Left lobe of liver (tissue), 2 donors: ENCODE data around the gene PPP1CA. TPM values are rescaled to one million over a fixed set of nuclear protein-coding genes. Genes with fewer than 3 reads are reported as not detected.
A peak's percentile ranks its signal among the peaks of the same experiment; 100 is the strongest.

Source experiments
- ATAC-seq: fragments of 200-7000 bp; cut with Tn5 transposase; one replicate; pipeline ENCODE4 v1.9.1; 2020; ENCODE audit warnings: mild to moderate bottlenecking, moderate library complexity
- DNase-seq: peaks from one replicate; pipeline ENCODE4 v3.0.0-alpha.2; 2020; ENCODE audit warnings: low spot score
- total RNA-seq: library from RNA; stranded (reverse); gene quantifications from one replicate; pipeline ENCODE4 v1.2.1, GENCODE V29; 2021
- donor health status: DM: no; HTN: no; CAD: no; lungs with moderate emphysema.
- donor health status: DM: no; HTN: yes; CAD: no.

PPP1CA gene
- total RNA-seq, 1 donor from 2014 or later, result 63.1 TPM

- no peak for DNase-seq
- ATAC-seq, result peak; percentile 47
Observed at GRCh38 chr11:67371189-67371910, 30.3 kb downstream of the PPP1CA start.

- DNase-seq (no peak), ATAC-seq (no peak)
Observed at GRCh38 chr11:67370351-67371076, 31.1 kb downstream of the PPP1CA start.

- DNase-seq (no peak), ATAC-seq (no peak)
Observed at GRCh38 chr11:67369801-67370284, 31.8 kb downstream of the PPP1CA start.

GRCh38 chr11:67369275-67369674, 32.4 kb downstream of the PPP1CA start:
- no peak for ATAC-seq
- DNase-seq, result no peak

GRCh38 chr11:67368621-67369020, 33.0 kb downstream of the PPP1CA start:
- ATAC-seq, result no peak
- DNase-seq, result no peak

- no peak for ATAC-seq
- DNase-seq, result no peak
Observed at GRCh38 chr11:67367761-67368227, 33.9 kb downstream of the PPP1CA start.

- ATAC-seq, result no peak
Observed at GRCh38 chr11:67366961-67367760, 34.5 kb downstream of the PPP1CA start.

GRCh38 chr11:67366546-67366945, 35.1 kb downstream of the PPP1CA start:
- ATAC-seq (no peak), DNase-seq (no peak)

More at GRCh38 chr11:67366961-67367760, 34.5 kb downstream of the PPP1CA start:
- DNase-seq, result no peak

GRCh38 chr11:67365736-67366444, 35.8 kb downstream of the PPP1CA start:
- ATAC-seq (no peak), DNase-seq (no peak)

- no peak for ATAC-seq
- DNase-seq, result no peak
Observed at GRCh38 chr11:67364783-67365722, 36.6 kb downstream of the PPP1CA start.

- ATAC-seq (no peak), DNase-seq (no peak)
Observed at GRCh38 chr11:67364169-67364568, 37.5 kb downstream of the PPP1CA start.

GRCh38 chr11:67357831-67358670, 43.6 kb downstream of the PPP1CA start:
- DNase-seq, result no peak
- no peak for ATAC-seq

GRCh38 chr11:67356864-67357561, 44.6 kb downstream of the PPP1CA start:
- DNase-seq, result peak; percentile 64
- peak; percentile 42 for ATAC-seq

GRCh38 chr11:67356387-67356863, 45.2 kb downstream of the PPP1CA start:
- DNase-seq (no peak), ATAC-seq (no peak)

GRCh38 chr11:67355794-67356386, 45.8 kb downstream of the PPP1CA start:
- no peak for ATAC-seq

GRCh38 chr11:67355023-67355793, 46.5 kb downstream of the PPP1CA start:
- ATAC-seq (no peak), DNase-seq (no peak)

More at GRCh38 chr11:67355794-67356386, 45.8 kb downstream of the PPP1CA start:
- DNase-seq, result no peak
